Thyroid gland (tissue), 4 donors: ENCODE data around the gene ATP13A3. TPM values are rescaled to one million over a fixed set of nuclear protein-coding genes. Genes with fewer than 3 reads are reported as not detected.
A peak's percentile ranks its signal among the peaks of the same experiment; 100 is the strongest.
"Not testable (repeated sequence)": the region's sequence is repeated elsewhere in the genome, so short reads cannot be mapped to it uniquely, and the experiment has no call there.

Experiments used
- DNase-seq, 2 donors: peaks; one replicate each; pipeline ENCODE4 v3.0.0-alpha.2; 2019
- H3K27ac ChIP-seq, 3 donors: fragments of 200-600 bp; sonication (generic); 1 replicate in 2 of 3; 2 replicates in 1 of 3; pipeline ENCODE4 v1.5.1; 2016 to 2019; ENCODE audit warnings: mild to moderate bottlenecking in 1 of 3, moderate library complexity in 1 of 3
- H3K27me3 ChIP-seq: fragments of 200-600 bp; sonication (generic); one replicate; pipeline ENCODE4 v1.5.1; 2019
- H3K36me3 ChIP-seq, 2 donors: fragments of 200-600 bp; sonication (generic); one replicate each; pipeline ENCODE4 v1.5.1; 2016 to 2019
- H3K4me1 ChIP-seq, 2 donors: fragments of 200-600 bp; sonication (generic); one replicate each; pipeline ENCODE4 v1.5.1; 2017 to 2019
- H3K4me3 ChIP-seq, 3 donors: fragments of 200-600 bp; sonication (generic); replicated peaks in 1 of 3; 1 replicate in 2 of 3; 2 replicates in 1 of 3; pipeline ENCODE4 v1.5.1; 2016; ENCODE audit warnings: mild to moderate bottlenecking in 1 of 3
- H3K9me3 ChIP-seq: fragments of 200-600 bp; sonication (generic); one replicate; pipeline ENCODE4 v1.5.1; 2017
- CTCF ChIP-seq, 6 experiments: fragments of 200-600 bp in 3 of 6; fragments of 450-650 bp in 3 of 6; sonication (generic) in 3 of 6; IDR thresholded peaks; one replicate each; pipeline ENCODE4 v1.5.1; 2016 to 2019; ENCODE audit warnings: antibody characterized with exemption in 6 of 6, mild to moderate bottlenecking in 2 of 6, inconsistent platforms in 1 of 6, moderate library complexity in 1 of 6
- POLR2A ChIP-seq, 2 donors: fragments of 450-650 bp; IDR thresholded peaks; one replicate each; pipeline ENCODE4 v1.6.1; 2017; ENCODE audit warnings: antibody characterized with exemption in 2 of 2, mild to moderate bottlenecking in 2 of 2, moderate library complexity in 1 of 2
- WGBS, 2 donors: methylation state at CpG; one replicate each; pipeline ENCODE4 v1.1.5; 2017; 5-methylcytosine and 5-hydroxymethylcytosine counted together
- intact Hi-C: fragments of 100-400 bp; cut with DNase I; formaldehyde crosslinking; loops from one replicate; pipeline ENCODE4 v1.15.1; 2023
- total RNA-seq, 4 donors: library from RNA; depleted of rRNA; stranded (reverse); fragments of >200 nt; gene quantifications; one replicate each; pipeline ENCODE4 v1.2.3, GENCODE V29; 2016

Gene ATP13A3
- total RNA-seq, 4 donors from 2014 or later, result 262 to 426 (median 341) TPM

GRCh38 chr3:194484614-194485013 is 2.2 kb downstream of the ATP13A3 start:
- H3K27ac ChIP-seq, result peak overlapping the region in 2 of 3 donors; percentile 79 to 95
- no peak for TF ChIP-seq CTCF (IDR thresholded peaks at IDR 0.05)
- no peak for TF ChIP-seq POLR2A (IDR thresholded peaks at IDR 0.05)
- H3K36me3 ChIP-seq, result no peaks in the 10 kb centered on the region
- no peaks in the 10 kb centered on the region for H3K9me3 ChIP-seq
- no peaks in the 10 kb centered on the region for H3K27me3 ChIP-seq
- intact Hi-C loops, result no loop called here
- 92 to 93% methylated on average over 12 of the region's 12 CpGs for WGBS, 2 donors
- H3K4me3 ChIP-seq, result peak overlapping the region in 1 of 3 donors; percentile 69
- no peak for DNase-seq
- peaks cover 45 to 71% of the 10 kb centered on the region in 2 donors for H3K4me1 ChIP-seq

- no peak for TF ChIP-seq CTCF (IDR thresholded peaks at IDR 0.05)
- no peak for TF ChIP-seq POLR2A (IDR thresholded peaks at IDR 0.05)
- Histone ChIP-seq H3K9me3 (no peaks in the 10 kb centered on the region), H3K27ac (peak overlapping the region; percentile 17 to 79 (median 66)), H3K4me1 (peaks cover 49 to 67% of the 10 kb centered on the region in 2 donors), H3K4me3 (no peak overlapping the region), H3K36me3 (no peaks in the 10 kb centered on the region), H3K27me3 (no peaks in the 10 kb centered on the region)
- DNase-seq, result no peak
- 88 to 98% methylated on average over 1 of the region's 1 CpG for WGBS, 2 donors
- intact Hi-C loops, result no loop called here
Observed at GRCh38 chr3:194483850-194484249, 3.0 kb downstream of the ATP13A3 start.

- intact Hi-C loops, DNase-seq, H3K9me3 ChIP-seq, H3K27me3 ChIP-seq, H3K4me3 ChIP-seq, H3K36me3 ChIP-seq: not testable (repeated sequence)
- WGBS, 2 donors, result 92 to 96% methylated on average over 13 of the region's 13 CpGs
- Histone ChIP-seq H3K4me1 (peaks cover 54 to 64% of the 10 kb centered on the region in 2 donors), H3K27ac (peak overlapping the region in 2 of 3 donors; percentile 46 to 66)
Observed at GRCh38 chr3:194482830-194483229, 4.0 kb downstream of the ATP13A3 start.

- no peak for DNase-seq
- Histone ChIP-seq H3K36me3 (no peaks in the 10 kb centered on the region), H3K27ac (peak overlapping the region; percentile 10 to 66 (median 46)), H3K4me3 (no peak overlapping the region), H3K9me3 (no peaks in the 10 kb centered on the region), H3K4me1 (peaks cover 57 to 65% of the 10 kb centered on the region in 2 donors), H3K27me3 (no peaks in the 10 kb centered on the region)
- intact Hi-C loops, result no loop called here
- TF ChIP-seq CTCF (IDR thresholded peaks at IDR 0.05) (no peak), POLR2A (IDR thresholded peaks at IDR 0.05) (no peak)
- 53 to 74% methylated on average over 1 of the region's 1 CpG for WGBS, 2 donors
Observed at GRCh38 chr3:194482196-194482593, 4.6 kb downstream of the ATP13A3 start.

- intact Hi-C loops, result no loop called here
- H3K36me3 ChIP-seq, result no peaks in the 10 kb centered on the region
- H3K27ac ChIP-seq, result peak overlapping the region; percentile 7 to 66 (median 46)
- H3K4me3 ChIP-seq, result no peak overlapping the region
- peaks cover 57 to 69% of the 10 kb centered on the region in 2 donors for H3K4me1 ChIP-seq
- no peak for DNase-seq
- no peak for TF ChIP-seq POLR2A (IDR thresholded peaks at IDR 0.05)
- no peak for TF ChIP-seq CTCF (IDR thresholded peaks at IDR 0.05)
- WGBS, 2 donors, result 88 to 91% methylated on average over 5 of the region's 5 CpGs
- H3K9me3 ChIP-seq, result no peaks in the 10 kb centered on the region
- no peaks in the 10 kb centered on the region for H3K27me3 ChIP-seq
Observed at GRCh38 chr3:194481525-194482195, 5.1 kb downstream of the ATP13A3 start.
